Hypothalamus (tissue), 51 donors: Measurements from ENCODE around the gene C13orf46.
"Not testable (repeated sequence)": the region's sequence is repeated elsewhere in the genome, so short reads cannot be mapped to it uniquely, and the experiment has no call there.

Experiments
- DNase-seq, 51 donors: peaks; one replicate each; lab custom pipeline; 2025; lab: John Stamatoyannopoulos, UW

C13orf46 gene

GRCh38 chr13:113995051-113995601 is 21.2 kb upstream of the C13orf46 start:
- no peak for DNase-seq

DNA sequence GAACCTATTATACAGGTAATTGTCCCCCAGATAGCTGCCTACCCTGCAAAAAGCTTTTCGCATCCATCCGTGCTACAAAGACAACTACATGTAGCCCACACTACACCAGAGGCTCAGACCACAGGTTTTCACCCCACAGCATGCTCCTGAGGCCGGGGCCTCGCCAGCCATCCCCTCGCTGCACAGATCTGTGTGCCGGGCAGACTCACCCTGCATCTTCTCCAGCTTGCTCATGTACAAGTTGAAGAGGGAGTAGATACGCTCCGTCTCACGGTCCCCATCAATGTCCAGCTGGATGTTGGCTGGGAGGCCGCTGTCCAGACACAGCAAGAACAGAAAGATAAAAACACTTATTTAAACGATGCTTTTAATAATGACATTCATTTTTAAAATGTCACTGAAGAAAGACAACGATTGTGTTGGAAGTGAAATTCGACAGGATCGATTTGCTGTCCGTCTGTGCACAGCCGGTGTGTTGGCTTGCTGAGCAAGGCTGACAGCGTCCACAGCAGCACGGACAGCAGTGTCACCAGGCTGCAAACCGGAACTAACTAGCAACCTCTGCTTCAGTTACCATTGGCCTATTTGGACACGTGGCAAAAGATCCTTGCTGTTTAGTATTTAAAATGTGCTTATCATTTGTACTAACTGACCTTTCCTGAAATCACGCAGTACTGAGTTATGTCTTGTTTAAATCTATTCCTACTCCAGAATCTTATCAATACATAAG is 18.6 kb upstream of the C13orf46 start:
- DNase-seq: no peak

DNA sequence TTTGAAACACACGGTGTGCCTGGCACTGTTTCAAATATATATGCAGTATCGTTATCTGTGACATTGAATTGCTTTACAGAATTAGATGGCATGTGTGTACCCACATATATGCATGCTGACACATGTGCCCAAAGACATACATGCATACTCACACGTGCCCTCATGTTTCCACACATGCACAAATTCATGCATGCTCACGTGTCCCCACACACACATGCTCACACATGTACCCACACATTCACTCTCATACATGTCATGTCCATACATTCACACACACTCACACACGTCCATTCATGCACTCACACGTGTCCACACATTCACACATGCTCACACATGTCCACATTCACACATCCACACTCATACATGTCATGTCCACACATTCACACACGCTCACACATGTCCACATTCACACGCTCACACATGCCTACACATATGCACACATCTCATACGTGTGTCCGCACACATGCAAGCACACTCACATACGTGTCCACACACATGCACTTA is 17.9 kb upstream of the C13orf46 start:
- no peak for DNase-seq

DNA sequence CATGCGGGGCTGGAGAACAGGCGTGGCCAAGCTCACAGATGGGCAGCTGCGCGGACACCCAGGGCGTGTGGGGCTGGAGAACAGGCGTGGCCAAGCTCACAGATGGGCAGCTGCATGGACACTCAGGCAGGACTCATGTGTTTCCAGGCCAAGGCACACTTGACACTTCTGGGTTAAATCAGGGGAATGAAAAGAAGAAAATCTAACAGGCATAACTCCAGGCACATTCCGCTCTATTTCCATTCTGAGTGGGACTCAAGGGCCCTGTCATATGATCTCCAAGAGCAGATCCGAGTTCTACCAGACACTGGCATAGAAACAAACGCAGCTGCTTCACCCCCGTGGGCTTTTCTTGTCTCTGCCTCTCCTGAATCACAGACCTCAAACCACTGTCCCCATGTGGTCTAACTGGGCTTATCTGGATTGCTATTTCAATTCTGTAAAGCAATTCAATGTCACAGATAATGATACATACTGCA is 17.4 kb upstream of the C13orf46 start:
- DNase-seq: peak in 2 of 51 donors; percentile 16 to 30

DNA sequence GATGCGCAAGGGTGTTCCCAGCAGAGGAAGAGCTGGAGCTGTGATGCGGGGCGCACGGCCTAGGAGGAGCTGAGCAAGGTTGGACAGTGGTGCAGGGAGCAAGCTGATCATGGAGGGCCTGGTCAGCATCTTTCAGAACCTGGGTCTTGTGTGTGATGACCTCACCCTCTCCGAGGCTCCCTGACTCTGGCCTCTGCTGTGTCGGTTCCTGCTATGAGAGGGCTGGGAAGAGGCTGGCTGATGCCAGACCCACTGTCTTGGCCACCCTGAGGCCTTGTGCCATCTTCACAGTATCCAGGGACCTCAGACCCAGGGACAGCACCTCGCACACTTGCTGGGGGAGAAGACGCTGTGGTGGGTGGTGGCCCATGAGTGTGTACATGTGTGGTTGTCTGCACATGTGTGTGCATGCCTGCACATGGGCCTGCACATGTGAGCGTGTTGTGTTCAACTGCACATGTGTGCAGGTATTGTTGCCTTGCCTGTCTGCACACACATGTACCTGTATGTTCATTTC is 16.5 kb upstream of the C13orf46 start:
- no peak for DNase-seq

DNA sequence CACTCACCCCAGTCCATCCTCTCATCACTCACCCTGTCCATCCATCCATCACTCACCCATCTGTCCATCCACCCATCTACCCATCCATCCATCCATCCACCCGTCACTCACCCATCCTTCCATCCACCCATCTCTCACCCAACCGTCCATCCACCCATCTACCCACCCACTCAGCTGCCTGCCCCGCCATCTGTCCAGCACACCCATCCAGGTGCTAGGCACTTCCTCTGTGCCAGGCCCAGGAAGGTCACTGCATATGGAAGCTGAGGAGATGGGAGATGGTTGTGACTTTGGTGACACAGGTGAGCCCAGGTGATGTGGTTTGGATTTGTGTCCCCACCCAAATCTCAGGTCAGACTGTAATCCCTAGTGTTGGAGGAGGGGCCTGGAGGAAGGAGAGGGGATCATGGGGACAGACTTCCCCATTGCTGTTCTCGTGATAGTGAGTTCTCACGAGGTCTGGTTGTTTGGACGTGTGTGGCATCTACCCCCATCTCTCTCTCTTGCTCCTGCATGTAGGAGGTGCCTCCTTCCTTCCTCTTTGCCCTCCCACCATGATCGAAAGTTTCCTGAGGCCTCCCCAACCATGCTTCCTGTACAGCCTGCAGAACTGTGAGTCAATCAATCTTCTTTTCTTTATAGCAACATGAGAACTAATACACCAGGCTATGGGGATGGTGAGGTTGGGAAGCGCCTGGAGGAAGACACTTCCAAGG is 15.9 kb upstream of the C13orf46 start:
- DNase-seq: no peak

DNA sequence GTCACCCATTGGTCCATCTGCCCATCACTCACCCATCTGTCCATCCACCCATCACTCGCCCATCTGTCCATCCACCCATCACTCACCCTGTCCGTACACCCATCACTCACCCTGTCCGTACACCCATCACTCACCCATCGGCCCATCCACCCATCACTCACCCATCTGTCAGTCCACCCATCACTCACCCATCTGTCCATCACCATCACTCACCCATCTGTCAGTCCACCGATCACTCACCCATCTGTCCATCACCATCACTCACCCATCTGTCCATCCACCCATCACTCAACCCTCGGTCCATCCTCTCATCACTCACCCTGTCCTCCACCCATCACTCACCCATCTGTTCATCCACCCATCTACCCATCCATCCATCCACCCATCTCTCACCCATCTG is 15.0 kb upstream of the C13orf46 start:
- not testable (repeated sequence) for DNase-seq

- no peak for DNase-seq
These were observed 8.4 kb upstream of the C13orf46 start for GRCh38 chr13:113982296-113982661.

- DNase-seq: no peak
These were observed 7.9 kb upstream of the C13orf46 start for GRCh38 chr13:113981611-113982295.

DNA sequence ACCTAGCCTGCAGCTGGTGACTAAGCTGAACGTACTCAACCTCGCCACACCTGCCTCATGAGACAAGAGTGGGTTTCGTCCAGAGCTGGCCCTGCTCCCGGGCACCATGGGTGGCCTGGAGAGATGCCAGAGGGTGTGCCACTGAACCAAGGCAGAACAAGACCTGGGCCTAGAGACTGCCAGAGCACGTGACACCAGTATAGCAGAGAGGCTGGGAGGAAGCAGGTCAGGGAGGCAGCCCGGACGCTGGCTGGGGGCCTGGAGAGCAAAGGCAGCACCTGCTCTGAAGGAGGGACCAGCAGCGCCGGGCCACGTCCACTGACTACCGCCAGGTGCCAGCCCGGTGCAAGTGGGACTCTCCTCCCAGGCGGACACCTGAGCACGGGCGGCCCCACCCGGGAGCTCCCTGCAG is 7.3 kb upstream of the C13orf46 start:
- peak in 3 of 51 donors; percentile 9 to 32 (median 15) for DNase-seq

- no peak for DNase-seq
These were observed 6.7 kb upstream of the C13orf46 start for GRCh38 chr13:113980489-113981064.

DNA sequence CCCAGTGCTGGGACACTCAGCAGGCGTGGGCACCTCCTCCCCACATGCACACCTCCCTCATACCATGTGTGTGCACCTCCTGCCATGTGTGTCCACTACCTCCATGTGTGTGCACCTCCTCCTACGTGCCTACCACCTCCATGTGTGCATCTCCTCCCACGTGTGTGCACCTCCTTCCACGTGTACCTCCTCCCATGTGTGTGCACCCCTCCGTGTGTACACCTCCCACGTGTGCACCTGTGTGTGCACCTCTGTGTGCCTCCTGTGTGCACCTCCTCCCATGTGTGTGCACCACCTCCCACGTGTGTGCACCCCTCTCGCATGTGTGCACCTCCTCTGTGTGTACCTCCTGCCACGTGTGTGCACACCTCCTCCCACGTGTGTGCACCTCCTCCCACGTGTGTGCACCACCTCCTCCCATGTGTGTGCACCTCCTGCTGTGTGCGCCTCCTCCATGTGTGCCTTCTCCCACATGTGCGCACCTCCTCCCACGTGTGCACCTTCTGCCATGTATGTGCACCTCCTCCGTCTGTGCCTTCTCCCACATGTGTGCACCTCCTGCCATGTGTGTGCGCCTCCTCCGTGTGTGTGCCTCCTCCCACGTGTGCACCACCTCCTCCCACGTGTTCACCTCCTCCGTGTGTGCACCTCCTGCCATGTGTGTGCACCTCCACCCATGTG is 6.1 kb upstream of the C13orf46 start:
- DNase-seq: no peak

DNA sequence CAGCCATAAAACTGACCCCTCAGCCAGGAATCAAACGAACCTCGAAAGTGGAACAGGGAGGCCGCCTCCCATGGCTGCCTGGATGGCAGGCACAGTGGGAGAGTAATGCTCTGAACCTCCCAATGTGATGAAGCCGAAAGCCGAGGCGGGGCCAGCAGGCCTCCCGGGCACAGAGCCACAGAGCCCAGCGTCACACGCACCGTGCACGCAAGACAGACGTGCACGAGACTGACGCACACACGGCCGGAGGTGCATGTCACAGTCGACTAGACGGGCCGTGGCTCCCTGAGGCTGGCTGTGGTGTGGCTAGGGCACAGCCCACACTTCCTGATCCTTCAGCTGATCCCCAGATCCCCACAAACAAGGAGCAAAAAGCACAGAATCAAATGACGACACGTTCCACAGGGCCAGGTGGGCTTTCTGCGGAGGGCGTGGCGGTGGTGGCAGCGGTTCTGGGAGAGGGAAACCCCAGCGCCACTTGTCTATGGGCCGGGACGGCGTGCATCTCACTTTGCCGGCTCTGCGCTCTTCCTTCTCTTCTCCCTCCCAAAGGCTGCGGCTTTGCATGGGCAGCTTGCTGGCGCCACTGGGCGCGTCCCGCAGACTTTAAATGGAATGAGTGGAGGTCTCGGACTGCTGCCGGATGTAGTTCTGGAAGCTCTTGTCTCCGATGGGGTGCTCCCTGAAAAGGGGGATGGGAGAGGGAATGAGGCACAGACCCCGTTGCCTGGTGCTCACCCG is 5.0 kb upstream of the C13orf46 start:
- DNase-seq: no peak

DNA sequence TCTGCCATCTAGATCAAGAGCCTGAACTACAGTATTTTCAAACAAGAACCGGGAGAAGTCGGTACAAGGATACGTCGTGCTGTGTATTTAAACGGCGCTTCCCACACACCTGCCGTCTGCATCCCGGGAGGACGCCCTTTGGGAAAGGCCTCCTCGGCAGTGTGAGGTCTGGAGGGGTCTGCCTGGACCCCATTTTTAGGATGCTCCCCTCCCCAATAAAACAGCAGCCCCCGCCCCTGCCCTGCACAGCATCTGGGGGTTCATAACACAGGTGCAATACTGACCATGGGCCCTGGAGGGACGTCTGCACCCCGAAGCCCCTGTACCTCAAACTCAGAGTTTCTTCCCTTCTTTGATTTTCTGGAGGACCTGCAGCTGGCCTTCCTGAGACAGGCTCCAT is 4.1 kb upstream of the C13orf46 start:
- no peak for DNase-seq

DNA sequence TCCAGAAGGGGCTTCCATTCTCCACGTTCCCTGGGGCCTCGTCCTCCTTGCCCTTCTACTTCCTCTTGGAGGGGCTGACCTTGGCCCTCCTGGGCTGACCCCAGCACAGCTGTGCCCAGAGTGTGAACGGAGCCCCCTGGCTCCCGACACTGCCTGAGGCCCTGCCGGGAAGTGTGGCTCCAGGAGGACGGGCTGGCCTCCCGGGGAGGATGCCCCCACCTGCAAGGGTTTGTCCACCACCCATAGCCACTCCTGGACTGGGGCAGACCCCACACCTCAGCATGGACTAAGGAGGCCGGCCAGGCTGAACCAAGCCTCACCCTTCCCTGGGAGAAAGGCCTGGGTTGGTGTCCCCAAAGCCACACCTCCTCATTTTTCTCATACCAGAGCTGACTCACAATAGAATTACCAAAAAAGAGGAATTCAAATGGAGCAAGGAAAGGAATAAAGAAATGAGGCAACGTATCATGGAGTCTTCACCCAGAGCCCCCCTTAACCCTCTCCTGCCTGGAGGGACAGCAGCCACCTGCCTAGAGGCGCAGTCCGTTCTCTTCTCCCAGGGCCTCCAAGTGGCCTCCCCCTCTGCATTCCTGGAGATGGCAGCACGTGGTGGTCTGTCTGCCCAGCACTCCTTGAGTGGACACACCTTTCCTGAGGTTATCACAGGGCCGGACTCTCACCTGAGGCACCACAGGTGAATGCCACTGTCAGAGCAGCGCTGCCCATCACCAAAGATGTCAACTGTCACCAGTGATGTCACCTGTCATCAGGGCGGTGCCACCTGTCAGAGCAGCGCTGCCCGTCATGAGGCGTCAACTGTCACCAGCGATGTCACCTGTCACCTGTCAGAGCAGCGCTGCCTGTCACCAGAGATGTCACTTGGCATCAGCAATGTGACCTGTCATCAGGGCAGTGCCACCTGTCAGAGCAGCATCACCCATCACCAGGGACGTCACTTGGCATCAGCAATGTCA is 3.1 kb upstream of the C13orf46 start:
- no peak for DNase-seq

- no peak for DNase-seq
These were observed 1.5 kb upstream of the C13orf46 start for GRCh38 chr13:113975416-113975815.

- no peak for DNase-seq
These were observed 717 bp upstream of the C13orf46 start for GRCh38 chr13:113974304-113975281.
